GM18511 (cell line): Measurements from ENCODE around the gene ZNF107.
"Not testable (repeated sequence)": the region's sequence is repeated elsewhere in the genome, so short reads cannot be mapped to it uniquely, and the experiment has no call there.

ENCODE experiments used
- ATAC-seq: cut with Tn5 transposase; IDR thresholded peaks from one replicate; pipeline ENCODE4 v1.9.1; 2021; ENCODE audit warnings: mild to moderate bottlenecking, moderate library complexity; ENCODE audit not compliant: unreplicated experiment

Gene ZNF107

DNA sequence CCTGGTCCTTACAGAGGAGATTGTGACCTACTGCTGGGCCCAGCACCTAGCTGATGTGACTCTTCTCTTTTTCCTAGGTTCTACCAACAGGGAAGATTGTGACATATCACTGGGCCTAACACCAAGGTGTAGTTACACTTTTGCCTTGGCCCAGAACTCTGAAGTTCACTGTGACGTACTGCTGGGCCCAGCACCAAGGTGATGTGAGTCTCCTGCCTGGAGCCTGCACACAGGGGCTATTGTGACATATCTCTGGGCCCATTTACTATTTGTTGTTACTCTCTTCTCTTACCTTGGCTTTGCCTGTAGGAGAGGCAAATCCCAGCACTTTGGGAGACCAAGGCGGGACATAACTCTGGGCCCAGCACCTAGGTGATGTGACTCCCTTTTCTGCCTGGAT, 23.1 kb upstream of the ZNF107 start:
- no peak for ATAC-seq

- ATAC-seq: no peak
Observed at GRCh38 chr7:64643566-64643965, 22.4 kb upstream of the ZNF107 start.

DNA sequence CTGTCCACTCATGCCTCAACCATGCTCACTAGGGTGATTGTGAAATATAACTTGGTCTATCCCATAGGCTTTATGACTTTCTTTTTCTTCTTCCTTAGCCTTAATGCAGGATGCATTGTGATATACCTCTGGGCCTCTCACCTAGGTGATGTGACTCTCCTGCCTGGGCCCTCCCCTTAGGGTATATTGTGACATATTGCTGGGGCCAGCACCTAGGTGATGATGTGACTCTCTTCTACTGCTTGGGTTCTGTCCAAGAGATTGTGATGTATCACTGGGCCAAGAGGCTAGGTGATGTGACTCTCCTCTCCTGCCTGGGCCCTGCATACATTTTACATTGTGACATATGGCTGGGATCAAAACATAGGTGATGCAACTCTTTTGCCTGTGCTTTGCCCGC, 14.7 kb upstream of the ZNF107 start:
- no peak for ATAC-seq

DNA sequence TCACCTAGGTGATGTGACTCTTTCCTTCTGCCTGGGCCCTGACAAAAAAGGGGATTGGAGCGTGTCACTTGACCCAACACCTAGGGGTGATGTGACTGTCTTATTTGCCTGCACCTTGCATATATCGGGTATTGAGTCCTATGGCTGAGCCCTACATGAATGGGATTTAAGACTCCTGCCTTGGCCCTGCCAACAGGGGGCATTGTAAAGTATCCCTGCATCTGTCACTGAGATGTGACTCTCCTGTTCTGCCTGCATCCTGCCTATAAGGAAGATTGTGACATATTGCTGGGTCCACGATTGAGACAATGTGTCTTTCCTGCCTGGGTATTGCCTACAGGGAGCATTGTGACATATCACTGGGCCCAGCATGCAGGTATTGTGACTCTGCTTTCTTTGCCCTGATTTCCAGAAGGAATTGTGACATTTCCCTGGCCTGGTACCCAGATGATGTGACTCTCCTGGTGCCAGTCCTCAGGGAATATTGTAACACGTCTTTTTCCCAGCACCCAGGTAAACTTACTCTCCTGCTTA, 14.2 kb upstream of the ZNF107 start:
- ATAC-seq: no peak

DNA sequence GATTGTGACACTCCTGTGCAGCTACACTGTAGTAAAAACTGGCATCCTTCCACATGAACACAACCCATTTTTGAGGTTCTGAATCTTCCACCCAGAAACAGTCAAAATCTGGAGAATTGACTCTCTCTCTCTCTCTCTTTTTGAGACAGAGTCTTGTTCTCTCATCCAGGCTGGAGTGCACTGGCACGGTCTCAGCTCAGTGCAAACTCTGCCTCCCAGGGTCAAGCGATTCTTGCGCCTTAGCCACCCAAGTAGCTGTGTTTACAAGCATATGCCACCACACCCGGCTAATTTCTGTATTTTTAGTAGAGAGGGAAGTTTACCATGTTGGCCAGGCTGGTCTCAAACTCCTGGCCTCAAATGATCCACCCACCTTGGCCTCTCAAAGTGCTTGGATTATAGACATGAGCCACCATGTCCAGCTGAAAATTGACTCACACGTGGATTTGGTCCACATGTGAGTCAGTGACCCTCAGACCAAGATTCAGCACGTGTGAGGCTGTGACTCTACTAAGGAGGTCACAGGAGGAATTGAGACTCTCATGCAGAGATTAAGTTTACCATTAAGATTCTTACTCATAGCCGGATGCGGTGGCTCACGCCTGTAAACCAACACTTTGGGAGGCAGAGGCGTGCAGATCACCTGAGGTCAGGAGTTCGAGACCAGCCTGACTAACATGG, 12.1 kb upstream of the ZNF107 start:
- ATAC-seq: no peak

DNA sequence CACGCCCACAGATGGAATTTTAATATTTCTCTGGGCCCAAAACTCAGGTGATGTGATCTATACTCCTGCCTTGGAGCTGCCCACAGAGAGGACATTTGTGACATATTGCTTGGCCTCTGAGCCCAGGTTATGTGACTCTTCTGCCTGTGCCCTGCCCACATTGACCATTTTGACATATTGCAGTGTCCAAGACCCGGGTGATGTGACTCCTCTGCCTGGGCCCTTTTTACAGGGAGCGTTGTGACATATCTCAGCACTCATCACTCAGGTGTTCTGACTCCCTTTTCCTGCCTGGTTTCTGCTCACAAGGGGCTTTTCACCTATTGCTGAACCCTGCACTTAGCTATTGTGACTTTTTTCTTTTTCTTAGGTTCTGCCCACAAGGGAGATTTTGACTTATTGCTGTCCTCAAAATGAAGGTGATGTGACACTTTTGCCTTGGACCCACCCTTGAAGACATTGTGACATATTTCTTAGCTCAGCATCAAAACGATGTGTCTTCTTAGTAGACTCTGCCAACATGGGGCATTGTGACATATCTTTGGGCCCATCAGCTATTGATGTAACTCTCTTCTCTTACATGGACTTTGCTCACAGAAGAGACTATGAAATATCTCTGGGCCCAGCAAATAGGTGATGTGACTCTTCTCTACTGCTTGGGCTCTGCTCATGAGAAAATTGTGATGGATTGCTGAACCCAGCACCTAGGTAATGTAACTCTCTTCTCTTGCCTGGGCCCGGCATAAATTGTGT, 11.0 kb upstream of the ZNF107 start:
- ATAC-seq: no peak

GRCh38 chr7:64655811-64656210, 10.1 kb upstream of the ZNF107 start:
- no peak for ATAC-seq

DNA sequence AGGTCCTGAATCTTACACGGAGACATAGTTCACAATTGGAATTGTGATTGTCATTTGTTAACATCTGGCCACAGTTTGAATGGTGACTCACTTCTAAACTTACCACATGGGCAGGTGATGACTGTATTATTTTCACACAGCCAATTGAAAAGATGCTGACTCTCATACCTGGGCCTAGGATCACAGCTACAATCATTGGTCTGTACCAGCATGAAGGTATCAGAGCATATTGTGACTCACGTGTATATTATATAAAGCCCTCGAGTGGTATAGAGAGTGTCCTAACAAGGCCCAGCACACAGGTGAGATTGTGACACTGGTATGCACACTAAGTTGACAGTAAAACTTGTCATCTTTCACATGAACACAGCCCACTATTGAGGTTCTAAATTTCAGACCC, 9.4 kb upstream of the ZNF107 start:
- no peak for ATAC-seq

- ATAC-seq: not testable (repeated sequence)
Observed at GRCh38 chr7:64662091-64662490, 3.8 kb upstream of the ZNF107 start.

DNA sequence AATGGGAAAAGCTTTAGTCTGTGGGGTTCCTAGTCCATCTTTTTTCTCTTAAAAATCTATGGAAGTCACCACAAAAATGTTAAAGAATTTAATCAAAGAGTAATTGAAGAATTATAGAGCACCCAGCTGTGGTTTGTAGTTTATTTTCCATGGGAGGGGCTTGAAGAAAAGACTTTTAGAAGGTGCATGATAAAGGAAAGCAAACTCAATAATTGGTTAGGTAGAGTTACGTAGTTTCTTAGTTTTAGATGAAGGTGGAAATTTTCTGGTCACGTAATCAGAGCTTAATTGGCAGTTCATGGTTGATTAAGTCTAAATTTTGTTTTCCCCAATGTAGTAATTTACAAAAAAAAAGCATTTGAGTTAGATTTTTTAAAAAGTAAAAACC, 724 bp downstream of the ZNF107 start:
- ATAC-seq: no peak

DNA sequence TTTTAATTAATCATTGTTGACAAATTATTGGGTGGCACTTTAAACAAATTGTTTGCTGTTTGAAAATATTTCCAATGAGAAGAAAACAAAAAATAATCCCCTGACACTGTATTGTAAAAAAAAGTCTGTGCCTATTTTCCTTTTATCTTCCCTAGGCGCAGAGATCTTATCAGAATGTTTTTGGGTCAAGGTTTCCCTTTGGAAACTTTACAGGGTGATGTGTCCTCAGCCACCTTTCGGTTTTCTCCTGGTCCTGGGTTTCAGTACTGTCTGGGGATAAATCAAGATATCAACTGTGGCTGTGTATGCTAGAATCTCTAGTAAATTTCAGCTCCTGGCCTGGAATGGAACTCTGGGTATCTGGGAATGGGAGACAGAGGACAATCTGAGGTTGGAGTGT, 1.4 kb downstream of the ZNF107 start:
- ATAC-seq: no peak

- ATAC-seq: no peak
Observed at GRCh38 chr7:64672414-64672813, 6.5 kb downstream of the ZNF107 start.

DNA sequence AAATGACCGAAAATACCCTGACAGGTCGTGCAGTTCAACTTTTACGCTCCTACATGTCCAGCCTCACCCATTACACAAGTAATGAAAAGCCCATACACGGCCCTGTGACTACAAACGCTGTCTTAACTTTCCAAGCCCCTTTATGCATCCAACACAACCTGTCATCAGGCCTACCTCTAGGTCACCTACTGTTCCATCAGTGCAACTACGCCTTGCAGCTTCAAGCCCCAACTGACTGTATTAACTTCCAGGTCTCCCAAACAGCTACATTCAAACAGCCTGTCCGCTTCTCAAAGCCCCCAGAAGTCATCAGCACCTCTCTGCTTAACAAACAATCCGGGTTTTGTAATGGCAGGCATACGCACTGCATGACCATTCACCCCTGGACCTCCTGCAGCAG, 19.2 kb downstream of the ZNF107 start:
- ATAC-seq: no peak

- no peak for ATAC-seq
Observed at GRCh38 chr7:64685741-64686140, 19.8 kb downstream of the ZNF107 start.

DNA sequence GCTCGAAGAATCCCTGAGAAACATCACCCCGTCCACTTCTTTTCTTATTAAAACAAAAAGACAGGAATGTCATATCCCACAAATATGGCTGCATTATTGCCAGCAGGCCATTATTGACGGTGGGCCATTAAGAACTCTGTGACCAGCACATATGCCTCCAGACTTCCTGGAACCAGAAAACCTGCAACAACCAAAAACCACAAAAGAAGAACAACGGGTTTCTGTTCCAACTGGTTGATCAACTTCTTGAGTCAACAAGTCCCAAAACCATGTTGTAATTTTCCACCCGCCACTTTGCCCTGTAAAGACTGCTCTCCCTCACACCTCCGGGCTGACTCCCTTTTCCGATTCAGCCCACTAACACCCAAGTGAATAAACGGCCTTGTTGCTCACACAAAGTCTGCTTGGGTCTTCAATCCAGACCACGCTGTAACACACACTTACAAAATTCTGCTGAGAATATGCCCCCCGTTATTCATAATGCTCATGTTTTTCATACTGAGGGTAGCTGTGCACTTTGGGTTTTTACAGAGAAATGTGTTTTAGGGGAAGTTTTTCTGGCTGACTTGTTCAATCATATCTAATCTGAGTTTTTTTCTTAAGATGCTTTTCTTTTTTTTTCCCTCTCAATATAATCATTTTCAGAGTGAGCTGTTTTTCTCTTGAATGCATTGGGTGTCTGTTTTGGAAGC, 20.7 kb downstream of the ZNF107 start:
- no peak for ATAC-seq

DNA sequence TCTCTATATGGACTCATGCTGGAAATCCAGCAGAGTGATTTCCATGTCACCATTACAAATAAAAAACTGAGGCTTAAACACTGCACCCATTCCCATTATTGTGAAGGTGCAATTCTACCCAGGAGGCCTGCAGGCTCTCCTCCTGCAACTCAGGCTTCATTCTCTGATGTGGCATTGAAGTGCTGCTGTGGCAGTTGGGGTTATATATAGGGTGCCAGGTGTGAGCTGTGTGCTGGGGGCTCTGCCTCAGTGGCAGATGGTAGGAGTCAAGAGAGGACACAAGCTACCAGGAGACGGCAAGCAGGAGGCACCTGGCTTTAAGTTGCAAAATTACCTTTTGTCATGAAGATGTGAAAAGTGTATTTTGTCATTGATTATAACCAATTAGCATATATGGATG, 21.3 kb downstream of the ZNF107 start:
- ATAC-seq: no peak

DNA sequence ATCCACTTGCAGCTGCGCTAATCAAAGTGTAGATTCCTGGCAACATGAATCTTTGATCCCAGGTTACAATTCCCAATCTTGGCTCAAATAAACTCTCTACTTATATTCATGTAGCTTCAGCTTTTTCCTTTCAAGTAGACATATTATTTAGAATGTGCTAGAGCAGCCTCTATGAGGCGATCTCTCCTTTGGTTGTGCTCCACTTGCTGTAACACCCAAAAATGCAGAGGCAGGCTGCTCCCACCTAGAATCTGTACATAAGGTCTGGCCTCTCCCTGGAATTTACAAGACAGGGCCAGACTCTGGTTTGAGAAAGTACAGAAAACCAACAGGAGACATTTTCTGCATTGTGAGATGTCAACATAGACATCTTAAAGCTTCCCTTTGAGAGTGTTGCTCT, 23.1 kb downstream of the ZNF107 start:
- ATAC-seq: no peak

DNA sequence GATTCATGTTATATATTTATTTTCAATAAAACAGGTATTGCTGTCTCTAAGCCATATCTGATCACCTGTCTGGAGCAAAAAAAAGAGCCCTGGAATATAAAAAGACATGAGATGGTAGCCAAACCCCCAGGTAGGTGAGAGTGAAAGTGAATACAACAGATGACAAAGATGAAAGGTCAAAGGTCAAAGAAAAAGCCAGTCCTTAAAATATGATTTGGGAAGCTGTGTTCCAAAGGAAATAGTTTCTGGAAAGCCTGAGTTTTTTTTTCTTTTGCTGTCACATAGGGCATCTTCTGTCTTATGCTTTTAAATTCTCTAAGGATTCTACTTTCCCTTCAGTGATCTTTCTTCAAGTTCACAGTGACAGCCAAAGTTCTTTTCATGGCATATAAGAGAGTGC, 25.9 kb downstream of the ZNF107 start:
- no peak for ATAC-seq

GRCh38 chr7:64697863-64698262, 31.9 kb downstream of the ZNF107 start:
- not testable (repeated sequence) for ATAC-seq

- ATAC-seq: no peak
Observed at GRCh38 chr7:64706625-64707292, 40.8 kb downstream of the ZNF107 start.

DNA sequence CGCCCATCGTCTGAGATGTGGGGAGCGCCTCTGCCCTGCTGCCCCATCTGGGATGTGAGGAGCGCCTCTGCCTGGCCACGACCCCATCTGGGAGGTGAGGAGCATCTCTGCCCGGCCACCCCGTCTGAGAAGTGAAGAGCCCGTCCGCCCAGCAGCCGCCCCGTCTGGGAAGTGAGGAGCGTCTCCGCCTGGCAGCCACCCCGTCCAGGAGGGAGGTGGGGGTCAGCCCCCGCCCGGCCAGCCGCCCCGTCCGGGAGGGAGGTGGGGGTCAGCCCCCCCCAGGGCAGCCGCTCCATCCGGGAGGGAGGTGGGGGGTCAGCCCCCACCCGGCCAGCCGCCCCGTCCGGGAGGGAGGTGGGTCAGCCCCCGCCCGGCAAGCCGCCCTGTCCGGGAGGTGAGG, 52.0 kb downstream of the ZNF107 start:
- not testable (repeated sequence) for ATAC-seq
